Keratinocyte (primary cell): Measurements from ENCODE around the gene ADGRF5. TPM values are rescaled to one million over a fixed set of nuclear protein-coding genes. Genes with fewer than 3 reads are reported as not detected.

ENCODE experiments used
- DNase-seq: peaks from one replicate; pipeline ENCODE4 v3.0.0-alpha.2; 2011; ENCODE audit warnings: low read depth, missing footprints, low spot score
- FAIRE-seq: peaks from 2 replicates; lab custom pipeline; 2011; peaks lifted over from hg19 to GRCh38; lab: Jason Lieb, UNC
- H2AFZ ChIP-seq: 2 replicates; pipeline ENCODE4 v1.6.0; 2012; ENCODE audit warnings: low read length, control low read depth, inconsistent platforms; ENCODE audit not compliant: control insufficient read depth
- H3K27ac ChIP-seq: 2 replicates; pipeline ENCODE4 v1.5.1; 2011; ENCODE audit warnings: low read length; ENCODE audit not compliant: control insufficient read depth, insufficient read depth
- H3K27me3 ChIP-seq: 3 replicates; pipeline ENCODE4 v1.6.0; 2011; ENCODE audit warnings: low read length; ENCODE audit not compliant: control insufficient read depth, insufficient read depth; ENCODE audit errors: extremely low read depth
- H3K36me3 ChIP-seq, 2 experiments: 2 replicates in 1 of 2; 3 replicates in 1 of 2; pipeline ENCODE4 v1.5.1; 2011; ENCODE audit warnings: low read length in 2 of 2, mild to moderate bottlenecking in 1 of 2; ENCODE audit not compliant: control insufficient read depth in 2 of 2, insufficient read depth in 2 of 2; ENCODE audit errors: extremely low read depth in 1 of 2
- H3K4me1 ChIP-seq: 3 replicates; pipeline ENCODE4 v1.5.1; 2011; ENCODE audit warnings: low read length; ENCODE audit not compliant: control insufficient read depth, insufficient read depth; ENCODE audit errors: extremely low read depth
- H3K4me2 ChIP-seq: 3 replicates; pipeline ENCODE4 v1.6.0; 2011; ENCODE audit warnings: low read depth, low read length; ENCODE audit not compliant: control insufficient read depth, insufficient read depth; ENCODE audit errors: extremely low read depth
- H3K4me3 ChIP-seq, 3 experiments: fragments of 200-600 bp in 1 of 3; sonication (generic) in 1 of 3; 2 replicates in 2 of 3; 3 replicates in 1 of 3; pipeline ENCODE4 v1.5.1; 2011 to 2016; ENCODE audit warnings: low read length in 3 of 3, mild to moderate bottlenecking in 3 of 3, control low read depth in 2 of 3, inconsistent platforms in 1 of 3, low read depth in 1 of 3, mixed read lengths in 1 of 3, mixed run types in 1 of 3, moderate library complexity in 1 of 3; ENCODE audit not compliant: control insufficient read depth in 2 of 3, insufficient read depth in 2 of 3; ENCODE audit errors: extremely low read depth in 1 of 3
- H3K79me2 ChIP-seq: 2 replicates; pipeline ENCODE4 v1.6.0; 2012; ENCODE audit warnings: low read length; ENCODE audit not compliant: control insufficient read depth, insufficient read depth
- H3K9ac ChIP-seq: 3 replicates; pipeline ENCODE4 v1.6.0; 2011; ENCODE audit warnings: low read length; ENCODE audit not compliant: control insufficient read depth, insufficient read depth; ENCODE audit errors: extremely low read depth
- H3K9me1 ChIP-seq: 3 replicates; pipeline ENCODE4 v1.6.0; 2011; ENCODE audit warnings: low read length; ENCODE audit not compliant: control insufficient read depth, insufficient read depth; ENCODE audit errors: extremely low read depth
- H3K9me3 ChIP-seq: 2 replicates; pipeline ENCODE4 v1.5.1; 2012; ENCODE audit warnings: low read depth, low read length; ENCODE audit not compliant: control insufficient read depth
- H4K20me1 ChIP-seq: 3 replicates; pipeline ENCODE4 v1.6.0; 2011; ENCODE audit warnings: low read length; ENCODE audit not compliant: control insufficient read depth, insufficient read depth; ENCODE audit errors: extremely low read depth
- EZH2 ChIP-seq: IDR thresholded peaks from one replicate; pipeline ENCODE4 v1.6.1; 2012; ENCODE audit warnings: inconsistent platforms, mild to moderate bottlenecking, low read length, moderate library complexity
- dilution Hi-C: fragments of 300-500 bp; cut with MboI; formaldehyde crosslinking; loops from one replicate; pipeline ENCODE4 v1.7.0; 2020; ENCODE audit warnings: low sequenced_read_pairs; ENCODE audit not compliant: extremely low pct_ligation_motif_present
- polyA plus RNA-seq, 5 experiments: library from polyadenylated mRNA; depleted of rRNA in 3 of 5; stranded (reverse) in 3 of 5; stranded (forward) in 1 of 5; unstranded in 1 of 5; fragments of >200 nt; gene quantifications; 1 replicate in 1 of 5; 2 replicates in 3 of 5; 3 replicates in 1 of 5; pipeline versions ENCODE4 v1.2.1 to v1.2.3, GENCODE V29; 2011 to 2012; ENCODE audit warnings: missing spikeins in 2 of 5, low read depth in 1 of 5, low replicate concordance in 1 of 5
- TF ChIP-seq, protein P1 (sequence below), 3 experiments: IDR thresholded peaks in 1 of 3; conservative IDR thresholded peaks in 1 of 3; optimal IDR thresholded peaks in 1 of 3; 2 replicates in 2 of 3; 3 replicates in 1 of 3; pipeline versions ENCODE3 to v1.5.1; 2011; ENCODE audit warnings: low read length in 3 of 3, mild to moderate bottlenecking in 3 of 3, moderate library complexity in 2 of 3, control low read depth in 1 of 3, inconsistent platforms in 1 of 3; ENCODE audit not compliant: insufficient read depth in 2 of 3; ENCODE audit errors: extremely low read depth in 1 of 3

Gene ADGRF5
- polyA plus RNA-seq, 1 donor (not counting 4 experiments of a cell fraction or from before 2014, with no cell fraction given) = not detected

- FAIRE-seq (no peak), DNase-seq (no peak)
- no peak overlapping the region for H3K4me3 ChIP-seq
- TF ChIP-seq EZH2 = no peak
- TF ChIP-seq, protein P1, sequence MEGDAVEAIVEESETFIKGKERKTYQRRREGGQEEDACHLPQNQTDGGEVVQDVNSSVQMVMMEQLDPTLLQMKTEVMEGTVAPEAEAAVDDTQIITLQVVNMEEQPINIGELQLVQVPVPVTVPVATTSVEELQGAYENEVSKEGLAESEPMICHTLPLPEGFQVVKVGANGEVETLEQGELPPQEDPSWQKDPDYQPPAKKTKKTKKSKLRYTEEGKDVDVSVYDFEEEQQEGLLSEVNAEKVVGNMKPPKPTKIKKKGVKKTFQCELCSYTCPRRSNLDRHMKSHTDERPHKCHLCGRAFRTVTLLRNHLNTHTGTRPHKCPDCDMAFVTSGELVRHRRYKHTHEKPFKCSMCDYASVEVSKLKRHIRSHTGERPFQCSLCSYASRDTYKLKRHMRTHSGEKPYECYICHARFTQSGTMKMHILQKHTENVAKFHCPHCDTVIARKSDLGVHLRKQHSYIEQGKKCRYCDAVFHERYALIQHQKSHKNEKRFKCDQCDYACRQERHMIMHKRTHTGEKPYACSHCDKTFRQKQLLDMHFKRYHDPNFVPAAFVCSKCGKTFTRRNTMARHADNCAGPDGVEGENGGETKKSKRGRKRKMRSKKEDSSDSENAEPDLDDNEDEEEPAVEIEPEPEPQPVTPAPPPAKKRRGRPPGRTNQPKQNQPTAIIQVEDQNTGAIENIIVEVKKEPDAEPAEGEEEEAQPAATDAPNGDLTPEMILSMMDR (optimal IDR thresholded peaks at IDR 0.05 in 1 of 3, IDR thresholded peaks at IDR 0.05 in 1 of 3, conservative IDR thresholded peaks at IDR 0.05 in 1 of 3; ENCODE audit: extremely low read depth in 1 of 3, insufficient read depth in 2 of 3, low read length in 3 of 3) = no peak
- dilution Hi-C loops = no loop called here
- no peaks in the 10 kb centered on the region for H3K27me3 ChIP-seq
- H3K9ac ChIP-seq = no peak overlapping the region
- no peaks in the 10 kb centered on the region for H4K20me1 ChIP-seq
- H3K9me3 ChIP-seq = no peaks in the 10 kb centered on the region
- no peak overlapping the region for H3K4me2 ChIP-seq
- H2AFZ ChIP-seq = no peak overlapping the region
- no peaks in the 10 kb centered on the region for H3K9me1 ChIP-seq
- no peak overlapping the region for H3K27ac ChIP-seq
- no peaks in the 10 kb centered on the region for H3K79me2 ChIP-seq
- no peaks in the 10 kb centered on the region for H3K4me1 ChIP-seq
- no peaks in the 10 kb centered on the region for H3K36me3 ChIP-seq
Measured at GRCh38 chr6:46909371-46909770, 12.4 kb downstream of the ADGRF5 start.

GRCh38 chr6:46906776-46907175 lies 15.0 kb downstream of the ADGRF5 start:
- TF ChIP-seq EZH2 = no peak
- TF ChIP-seq, protein P1 (optimal IDR thresholded peaks at IDR 0.05 in 1 of 3, IDR thresholded peaks at IDR 0.05 in 1 of 3, conservative IDR thresholded peaks at IDR 0.05 in 1 of 3; ENCODE audit: extremely low read depth in 1 of 3, insufficient read depth in 2 of 3, low read length in 3 of 3) = no peak
- H3K9me1 ChIP-seq = no peaks in the 10 kb centered on the region
- no peaks in the 10 kb centered on the region for H3K36me3 ChIP-seq
- H3K4me1 ChIP-seq = no peaks in the 10 kb centered on the region
- H3K27ac ChIP-seq = no peak overlapping the region
- no peak overlapping the region for H3K9ac ChIP-seq
- no peak overlapping the region for H3K4me3 ChIP-seq
- no peaks in the 10 kb centered on the region for H4K20me1 ChIP-seq
- H3K27me3 ChIP-seq = no peaks in the 10 kb centered on the region
- FAIRE-seq (no peak), DNase-seq (no peak)
- no peak overlapping the region for H2AFZ ChIP-seq
- H3K4me2 ChIP-seq = no peak overlapping the region
- no peaks in the 10 kb centered on the region for H3K79me2 ChIP-seq
- dilution Hi-C loops = no loop called here
- H3K9me3 ChIP-seq = no peaks in the 10 kb centered on the region
